ENCODE results near the gene PAX2. TPM values are rescaled to one million over a fixed set of nuclear protein-coding genes. Genes with fewer than 3 reads are reported as not detected.

PAX2 gene
- total RNA-seq, 1 donor from 2014 or later = 71.3 TPM

DNA sequence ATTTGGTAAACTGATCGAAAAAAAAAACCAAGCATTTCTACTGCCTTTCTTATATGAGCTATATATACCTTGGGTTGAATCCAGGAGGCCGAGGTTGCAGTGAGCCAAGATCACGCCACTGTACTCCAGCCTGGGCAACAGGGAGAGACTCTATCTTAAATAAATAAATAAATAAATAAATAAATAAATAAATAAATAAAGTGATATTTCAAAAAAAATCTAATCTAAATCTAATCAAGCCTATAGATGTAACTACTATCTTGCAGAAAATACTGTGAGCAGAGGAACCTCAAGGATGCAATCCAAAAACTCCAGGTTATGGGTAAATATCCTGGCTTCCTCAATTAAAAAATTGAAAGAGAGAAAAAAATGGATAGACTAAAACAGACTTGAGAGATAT is 96.1 kb downstream of the PAX2 start:
- no peak for DNase-seq (ENCODE audit: low read depth)

DNA sequence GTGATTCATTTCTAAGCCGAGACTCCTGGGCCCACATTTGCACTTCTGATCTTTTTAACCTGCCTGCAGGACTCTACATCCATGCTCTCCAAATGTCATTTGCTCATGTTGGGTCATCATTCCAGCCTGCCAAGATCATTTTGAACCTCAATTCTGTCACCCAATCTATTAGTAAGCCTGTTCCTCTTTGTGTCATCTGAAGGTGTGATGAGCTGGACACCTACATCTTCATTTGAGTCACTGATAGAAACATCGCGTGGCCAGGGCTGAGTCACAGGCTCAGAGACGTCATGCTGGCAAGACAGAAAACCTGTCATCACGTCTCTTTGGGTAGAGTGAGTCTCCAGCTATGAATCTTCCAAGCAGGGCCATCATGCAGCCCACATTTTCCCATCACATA is 102.1 kb downstream of the PAX2 start:
- DNase-seq (ENCODE audit: low read depth) = no peak

DNA sequence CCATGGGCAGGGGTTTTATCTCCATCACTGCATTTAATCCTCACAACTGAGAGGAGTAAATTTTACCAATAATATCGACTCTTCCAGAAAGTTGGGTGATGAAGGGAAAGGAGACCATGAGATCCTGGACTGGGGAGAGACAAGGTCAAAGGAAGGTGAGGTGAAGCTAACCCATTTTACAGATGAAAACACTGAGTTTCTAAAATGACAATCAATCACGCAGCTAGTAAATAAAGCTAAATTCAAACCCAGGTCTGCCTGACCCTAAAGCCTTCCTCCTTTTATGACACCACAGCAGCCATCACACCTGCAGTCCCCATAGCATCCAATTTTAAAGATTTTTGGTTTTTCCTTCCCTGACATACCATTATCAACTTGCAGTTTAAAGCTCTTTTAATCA is 103.4 kb downstream of the PAX2 start:
- no peak for DNase-seq (ENCODE audit: low read depth)

DNA sequence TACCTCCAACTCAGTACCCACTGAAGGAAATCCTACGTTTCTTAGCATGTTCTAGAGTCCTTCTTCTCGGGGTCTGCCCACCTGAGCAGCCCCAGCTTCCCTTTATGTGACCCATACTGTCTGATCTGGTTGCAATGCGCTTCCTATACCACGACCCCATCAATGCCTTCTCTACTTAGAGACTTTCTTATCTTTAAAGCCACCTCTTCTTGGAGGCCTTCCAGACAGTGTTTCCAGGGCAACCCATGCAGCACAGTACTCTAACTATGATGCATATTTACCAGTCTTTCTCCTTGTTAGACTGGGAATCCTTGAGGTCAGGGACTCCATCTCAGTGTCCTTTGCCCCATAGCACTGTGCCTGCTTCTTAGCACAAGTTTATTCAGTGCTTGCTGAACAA is 112.9 kb downstream of the PAX2 start:
- no peak for DNase-seq (ENCODE audit: low read depth)

DNA sequence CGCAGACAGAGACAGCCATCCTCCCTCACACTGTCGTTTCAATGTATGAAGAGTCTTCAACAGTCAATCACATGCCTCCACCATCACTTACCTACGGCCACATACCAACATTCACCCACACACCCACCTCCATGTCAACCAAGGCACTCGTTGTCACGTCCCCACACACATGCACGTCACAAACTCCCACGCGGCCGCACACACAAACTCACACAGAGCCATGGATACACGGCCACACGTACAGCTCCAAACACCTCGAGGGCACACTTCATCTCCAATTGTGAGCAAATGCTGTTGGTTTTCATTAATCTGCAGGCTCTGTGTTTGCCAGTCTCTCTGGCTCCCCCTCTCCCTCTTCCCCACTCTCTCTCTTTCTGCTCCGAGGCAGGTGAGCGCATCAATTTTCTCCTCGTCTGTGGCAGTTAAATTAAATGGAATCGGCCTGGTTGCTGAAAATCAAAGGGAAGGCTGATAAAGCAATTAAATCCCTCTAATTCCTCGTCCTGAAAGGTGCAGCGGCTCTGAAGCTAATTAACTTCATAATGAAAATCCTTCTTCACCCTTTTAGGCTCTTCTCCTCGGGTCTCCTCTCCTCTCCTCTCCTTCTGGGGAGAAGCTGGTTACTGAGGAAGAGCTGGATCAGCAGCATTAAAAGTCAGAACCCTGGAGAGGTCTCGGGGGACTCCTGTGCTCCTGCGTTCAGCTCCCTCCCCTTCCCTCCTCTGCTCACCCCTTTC is 113.5 kb downstream of the PAX2 start:
- DNase-seq (ENCODE audit: low read depth) = no peak

DNA sequence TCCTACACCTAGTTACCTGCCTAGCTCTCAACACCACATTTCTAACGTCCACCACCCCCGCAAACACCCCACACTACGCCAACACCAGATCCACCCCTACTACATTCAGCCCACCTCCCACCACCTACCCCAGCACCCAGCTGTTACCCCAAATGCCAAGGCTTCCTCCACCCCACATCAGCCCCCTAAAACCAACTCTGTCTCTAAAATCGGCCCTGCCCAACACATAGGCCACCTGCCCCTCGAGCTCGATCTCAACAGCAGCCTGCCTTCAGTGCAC is 114.0 kb downstream of the PAX2 start:
- DNase-seq (ENCODE audit: low read depth) = no peak

DNA sequence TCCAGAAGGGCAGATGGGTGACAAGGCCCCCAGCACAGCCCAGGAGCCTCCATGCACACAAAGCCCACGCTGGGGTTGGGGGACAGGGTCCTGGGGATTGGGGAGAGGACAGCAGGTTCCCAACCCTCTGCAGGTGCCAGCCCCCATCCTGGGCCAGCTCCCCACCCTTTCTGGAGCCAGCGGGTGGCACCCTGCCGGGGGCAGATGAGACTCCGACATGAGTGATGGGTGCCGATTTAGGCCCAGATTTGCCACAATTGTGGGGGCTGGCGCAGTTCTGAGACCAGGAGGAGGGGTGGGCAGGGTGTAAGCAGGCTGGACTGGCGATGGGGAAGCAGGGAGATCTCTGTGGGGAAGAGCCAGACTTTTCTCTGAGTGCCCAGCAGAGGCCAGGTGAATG is 118.1 kb downstream of the PAX2 start:
- DNase-seq (ENCODE audit: low read depth) = no peak

DNA sequence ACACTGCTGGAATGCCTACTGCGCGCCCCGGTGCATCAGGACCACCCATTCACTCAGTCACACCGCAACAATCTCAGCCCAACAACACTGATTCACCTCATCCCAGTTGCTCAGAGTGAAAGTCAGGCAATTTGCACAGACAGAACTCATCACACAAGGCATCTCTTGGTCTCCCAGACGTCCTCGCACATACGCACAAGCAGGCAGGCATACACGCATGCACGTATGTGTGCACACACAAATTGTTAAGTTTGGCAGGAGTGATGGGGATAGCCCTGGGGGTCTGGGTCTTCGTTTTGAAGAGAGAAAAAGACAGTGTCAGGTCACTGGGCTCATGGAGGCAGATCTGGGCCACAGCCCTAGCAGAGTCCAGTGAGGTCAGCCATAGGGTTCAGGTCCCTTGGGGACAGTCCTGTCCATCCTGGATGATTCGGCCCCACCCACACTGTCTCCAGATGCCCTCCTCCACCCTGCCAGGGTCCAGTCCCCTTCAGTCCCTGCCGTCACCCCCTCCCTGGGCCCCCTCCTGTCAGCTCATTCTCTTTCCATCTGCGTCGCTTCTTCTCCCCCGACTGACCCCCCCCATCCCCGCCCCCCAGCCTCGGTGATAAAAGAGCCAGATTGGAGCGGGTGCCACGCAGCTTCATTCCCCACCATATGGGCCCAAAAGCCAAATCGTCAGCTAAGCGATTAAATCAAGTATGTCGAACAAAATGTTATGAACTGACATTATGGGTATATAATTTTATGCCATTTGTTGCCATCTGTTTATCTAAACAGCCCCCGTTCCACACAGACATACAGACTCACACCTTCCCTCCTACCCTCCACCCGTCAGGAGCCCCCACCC is 118.9 kb downstream of the PAX2 start:
- DNase-seq (ENCODE audit: low read depth) = no peak

DNA sequence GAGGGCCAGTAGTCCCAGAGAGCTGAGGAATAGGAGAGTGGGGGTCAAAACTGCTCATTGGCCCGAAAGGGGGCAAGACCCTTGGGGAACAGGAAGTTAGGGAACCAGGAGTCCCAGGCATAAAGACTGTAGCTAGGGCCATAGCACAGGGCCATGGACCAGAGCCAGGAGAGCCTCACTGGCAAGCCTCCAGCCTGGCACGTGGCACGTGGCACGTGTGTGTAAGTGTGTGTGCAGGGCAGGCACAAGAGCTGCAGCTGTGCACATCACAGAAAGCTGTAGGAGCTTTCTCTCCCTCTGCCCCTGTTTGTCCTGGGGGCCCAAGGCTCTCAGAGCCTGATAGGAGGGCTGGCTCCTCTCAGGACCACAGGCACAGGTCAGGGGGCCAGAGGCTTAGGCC is 119.6 kb downstream of the PAX2 start:
- no peak for DNase-seq (ENCODE audit: low read depth)

DNA sequence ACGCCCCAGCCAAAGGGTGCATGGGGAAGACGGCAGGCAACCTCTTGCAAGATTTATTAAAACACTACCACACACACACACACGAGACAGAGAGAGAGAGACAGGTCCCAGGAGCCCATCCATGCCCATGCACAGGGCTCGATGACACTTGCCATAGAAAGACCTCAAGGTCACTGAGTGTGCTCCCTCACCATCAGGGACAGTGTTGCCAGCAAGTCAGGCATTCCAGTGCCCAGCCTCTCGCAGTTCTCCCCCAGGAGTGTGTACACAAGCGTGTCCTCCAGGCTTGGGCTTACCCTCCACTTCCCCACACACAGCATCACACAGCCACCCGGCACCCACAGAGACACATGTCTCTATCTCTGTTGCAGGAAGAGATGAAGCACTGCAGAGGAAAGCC is 120.6 kb downstream of the PAX2 start:
- DNase-seq (ENCODE audit: low read depth) = no peak

DNA sequence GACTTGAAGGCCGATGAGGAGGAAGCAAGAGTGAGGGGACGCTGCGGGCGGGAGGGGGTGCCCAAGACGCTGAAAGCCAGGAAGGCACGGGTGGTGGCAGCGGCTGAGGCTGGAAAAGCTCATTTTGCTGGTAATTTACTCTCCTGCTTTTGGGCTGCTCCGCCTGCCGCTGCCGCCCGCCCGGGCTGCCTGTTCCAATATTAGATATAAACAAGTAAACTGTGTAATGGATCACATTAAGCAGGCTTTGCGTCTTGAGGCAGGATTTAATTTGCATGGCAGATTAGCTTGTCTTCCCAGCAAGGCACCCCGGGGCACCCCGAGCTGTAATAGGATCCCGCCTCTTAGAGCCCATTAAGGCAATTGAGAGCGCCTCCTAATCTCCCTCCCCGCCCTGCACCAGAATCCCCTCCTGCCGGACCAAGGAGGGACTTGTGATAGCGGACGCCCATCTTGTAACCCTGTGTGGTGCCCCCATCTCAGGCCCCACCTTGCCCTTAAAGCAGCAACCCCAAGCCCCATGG is 121.3 kb downstream of the PAX2 start:
- DNase-seq (ENCODE audit: low read depth) = no peak

DNA sequence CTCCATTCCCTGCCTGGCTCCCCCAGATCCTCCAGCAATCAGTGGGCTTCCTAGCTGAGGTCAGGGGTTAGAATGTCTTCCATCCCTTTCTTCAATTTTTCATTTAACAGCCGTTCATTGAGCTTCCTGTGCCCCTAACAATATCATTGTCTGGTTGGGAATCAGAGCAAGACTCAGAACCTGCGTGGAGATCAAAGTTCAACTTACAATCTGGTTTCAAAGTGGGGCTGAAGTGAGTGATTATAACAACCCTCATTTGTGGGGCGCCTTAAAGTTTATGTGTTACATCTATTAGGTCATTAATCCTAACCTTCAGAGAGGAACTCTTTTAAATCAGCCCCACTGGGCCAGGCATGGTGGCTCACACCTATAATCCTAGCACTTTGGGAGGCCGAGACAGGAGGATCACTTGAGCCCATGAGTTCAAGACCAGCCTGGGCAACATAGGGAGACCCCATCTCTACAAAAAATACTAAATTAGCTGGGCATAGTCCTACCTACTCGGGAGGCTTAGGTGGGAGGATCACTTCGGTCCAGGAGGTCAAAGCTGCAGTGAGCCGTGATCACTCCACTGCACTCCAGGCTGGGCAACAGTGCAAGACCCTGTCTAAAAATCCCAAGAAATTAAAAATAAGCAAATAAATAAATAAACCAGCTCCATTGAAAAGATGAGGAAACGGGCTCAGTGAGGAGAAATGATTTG is 122.0 kb downstream of the PAX2 start:
- no peak for DNase-seq (ENCODE audit: low read depth)

DNA sequence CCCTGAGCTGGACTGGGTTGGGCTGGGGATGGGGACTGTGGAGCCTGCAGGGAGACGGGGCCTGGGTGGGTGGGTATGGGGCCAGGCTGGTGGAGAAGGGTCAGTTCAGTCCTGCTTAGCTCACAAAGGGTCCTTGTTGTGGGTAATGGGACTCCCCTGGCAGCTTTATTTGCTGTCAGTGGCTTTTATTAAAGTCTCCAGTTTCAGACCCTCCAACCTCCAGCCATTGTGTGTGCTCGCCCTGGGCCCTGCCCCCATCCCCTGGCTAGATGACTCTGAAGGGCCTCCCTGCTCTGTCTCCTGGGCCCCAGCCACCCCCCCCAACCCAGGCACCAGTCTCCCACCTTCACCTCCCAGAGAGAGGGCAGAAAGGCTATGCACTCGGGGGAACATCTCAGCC is 123.0 kb downstream of the PAX2 start:
- DNase-seq (ENCODE audit: low read depth) = no peak

DNA sequence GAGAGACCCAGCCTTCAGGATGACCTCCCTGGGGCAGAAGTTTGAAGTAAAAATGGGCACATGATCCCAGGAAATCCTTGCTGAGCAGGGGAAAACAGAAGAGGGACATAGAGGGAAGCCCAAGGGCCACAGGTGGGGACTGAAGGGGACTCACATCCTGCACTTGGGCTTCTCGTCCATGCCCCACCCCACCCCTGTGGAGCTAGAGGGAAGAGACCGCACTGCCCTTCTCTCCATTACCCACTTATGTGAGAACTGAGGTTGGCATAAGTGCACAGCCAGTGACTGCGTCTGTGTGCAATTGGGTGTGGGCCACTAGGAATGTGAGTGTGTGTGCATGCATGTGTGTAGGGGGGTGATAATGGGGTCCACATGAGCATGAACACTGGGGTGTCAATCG is 124.0 kb downstream of the PAX2 start:
- no peak for DNase-seq (ENCODE audit: low read depth)

DNA sequence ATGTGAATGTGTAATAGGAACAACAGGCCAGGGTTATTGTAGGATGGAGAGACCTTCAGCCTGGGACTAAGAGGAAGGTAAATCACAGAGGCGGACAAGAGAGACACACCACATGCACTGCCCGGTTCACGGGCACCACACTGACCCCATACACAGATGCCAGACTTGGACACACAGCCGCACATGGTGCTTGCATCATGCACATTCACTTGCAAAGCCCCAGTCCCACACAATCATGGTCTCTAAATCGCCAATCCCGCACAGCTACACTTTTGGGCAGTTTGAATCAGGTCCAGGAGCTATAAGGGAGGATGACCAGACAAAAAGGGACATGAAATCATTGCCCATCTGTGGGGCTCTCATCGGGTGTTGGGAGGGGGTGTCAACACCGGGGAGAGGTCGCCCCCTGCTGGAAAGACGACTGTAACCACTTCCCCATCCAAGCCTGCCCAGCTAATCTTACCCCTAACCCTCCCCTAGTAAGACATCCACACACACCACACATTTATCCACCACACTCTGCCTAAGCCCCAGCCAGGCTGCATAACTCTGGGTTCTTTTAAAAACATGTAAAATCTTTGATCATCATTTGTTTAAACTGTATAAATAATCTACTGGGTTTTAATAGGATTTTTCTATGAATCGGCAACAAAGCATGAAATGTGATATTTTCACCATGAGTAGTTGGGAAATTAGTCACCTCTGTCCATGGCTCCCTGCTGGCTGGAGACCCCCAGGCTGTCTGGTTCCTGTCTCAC is 126.8 kb downstream of the PAX2 start:
- DNase-seq (ENCODE audit: low read depth) = no peak

DNA sequence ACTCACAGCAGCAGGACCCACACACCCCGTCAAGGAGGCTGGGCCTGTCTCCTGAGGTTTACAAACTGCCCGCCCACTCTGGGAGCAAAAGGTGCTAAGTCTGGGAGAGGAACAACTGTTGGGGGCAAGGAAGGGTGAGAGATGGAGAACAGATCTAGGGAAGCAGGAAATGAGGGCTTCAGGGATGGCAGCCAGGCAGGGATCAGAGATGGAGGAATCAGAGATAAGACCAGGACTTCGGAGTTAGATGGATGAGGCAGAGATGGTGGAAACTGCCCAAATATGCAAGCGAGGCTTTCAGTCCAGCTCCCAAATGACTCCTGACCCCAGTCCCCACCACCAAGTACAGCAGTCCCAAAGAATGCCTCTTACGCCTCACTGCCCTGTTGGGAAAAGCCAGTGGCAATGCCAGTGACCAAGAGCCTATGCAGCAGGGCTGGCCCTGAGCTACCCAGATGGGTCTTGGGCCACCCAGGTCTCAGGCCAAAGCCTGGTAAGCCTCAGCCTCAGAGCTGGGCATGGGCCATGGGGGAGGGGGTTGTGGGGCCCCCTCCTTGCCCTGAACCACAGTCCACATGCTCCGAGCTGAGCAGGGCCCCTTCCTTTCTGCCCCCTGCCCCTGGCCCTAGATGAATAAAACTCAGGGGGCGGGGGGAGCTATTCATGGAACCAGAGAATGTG is 127.9 kb downstream of the PAX2 start:
- DNase-seq (ENCODE audit: low read depth) = no peak

DNA sequence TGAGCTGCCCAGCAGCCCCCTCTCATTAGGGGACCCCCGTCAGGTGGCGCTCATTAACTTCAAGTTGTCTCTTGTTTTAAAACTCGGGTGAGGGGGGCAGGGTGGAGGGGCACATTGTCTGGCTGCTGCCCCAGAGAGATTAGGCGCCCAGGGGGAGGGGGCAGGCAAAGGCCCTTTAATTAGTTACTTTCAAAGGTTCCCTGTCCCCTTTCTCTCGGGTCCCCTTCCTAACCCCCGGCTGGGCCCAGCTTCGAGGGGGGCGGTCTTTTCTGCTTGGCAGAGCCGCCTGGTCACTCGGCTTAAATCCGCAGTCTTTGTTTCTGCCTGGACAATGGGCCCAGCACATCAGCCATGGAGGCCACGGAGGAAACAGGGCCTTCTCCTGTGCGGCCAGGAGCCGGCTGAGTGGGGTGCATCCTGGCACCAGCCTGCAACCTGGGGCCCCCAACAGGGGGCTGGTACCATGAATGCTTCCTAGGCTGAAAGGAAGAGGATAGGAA is 128.5 kb downstream of the PAX2 start:
- DNase-seq (ENCODE audit: low read depth) = no peak

DNA sequence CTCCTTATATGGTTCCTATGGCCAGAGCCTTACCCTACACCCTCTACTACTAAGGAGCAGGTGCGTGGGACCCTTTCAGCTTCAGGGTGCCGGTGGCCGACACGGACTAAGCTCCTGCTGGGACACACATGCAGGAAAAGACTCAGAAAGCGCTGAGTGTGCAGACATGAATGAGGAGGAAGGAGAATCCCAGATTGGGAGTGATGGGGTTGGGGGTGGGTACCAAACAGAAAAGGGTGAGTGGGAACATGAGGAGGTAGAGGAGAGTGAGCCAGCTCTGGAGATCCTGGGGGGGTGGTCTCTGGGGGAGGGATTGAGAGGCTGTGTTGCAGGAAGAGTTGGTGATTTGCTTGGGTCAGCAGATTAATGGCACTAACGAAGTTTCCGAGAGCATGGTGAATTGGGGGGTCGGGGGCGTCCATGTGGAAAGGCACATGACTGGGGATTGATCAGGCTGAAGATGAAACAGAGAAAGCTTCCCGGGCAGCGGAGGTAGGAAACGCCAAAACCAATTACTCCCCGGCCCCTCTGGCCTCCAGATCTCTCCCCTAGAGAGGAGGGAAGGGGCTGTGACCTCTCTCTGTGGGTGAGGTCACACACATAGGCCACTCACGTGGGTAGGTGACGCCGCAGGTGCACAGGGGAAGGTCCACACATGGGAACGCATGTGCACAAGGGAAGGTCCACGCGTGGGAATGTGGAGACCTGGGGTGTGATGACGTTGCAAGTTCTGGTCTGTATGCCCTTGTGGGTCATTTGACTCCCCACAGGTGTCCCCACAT is 129.5 kb downstream of the PAX2 start:
- no peak for DNase-seq (ENCODE audit: low read depth)

DNA sequence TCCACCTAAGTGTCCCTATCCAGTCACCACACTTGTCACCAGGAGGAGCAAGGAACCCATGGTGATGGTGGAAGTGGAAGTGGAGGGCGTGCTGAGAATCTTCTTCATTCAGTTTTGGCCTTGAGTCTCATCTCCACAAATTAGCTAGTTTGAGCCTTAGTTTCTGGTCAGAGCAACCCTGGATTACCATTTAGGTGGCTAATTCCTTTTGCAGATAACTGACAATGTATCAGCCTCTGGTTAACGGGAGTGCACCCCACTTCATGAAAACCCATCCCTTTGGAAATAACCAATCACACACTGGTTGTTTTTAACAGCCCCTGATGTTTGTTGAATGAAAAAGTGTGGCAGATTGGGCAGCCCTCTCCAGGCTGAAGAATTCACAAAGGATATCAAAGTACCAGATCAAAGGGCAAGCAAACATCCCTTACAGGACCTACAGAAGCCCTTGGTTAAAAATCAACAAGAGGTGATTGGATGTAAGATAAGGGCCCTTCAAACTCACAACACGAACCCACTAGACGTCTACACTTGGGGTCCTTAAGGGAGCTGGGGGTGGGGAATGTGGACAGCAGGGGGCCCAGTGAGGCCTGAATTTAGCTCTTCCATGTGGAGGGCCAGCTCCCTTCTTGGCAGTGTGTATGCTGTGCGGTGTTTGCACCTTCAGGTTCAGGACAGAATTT is 130.2 kb downstream of the PAX2 start:
- DNase-seq (ENCODE audit: low read depth) = no peak
